ENCODE measurements around the gene DLG2.
"Not testable (repeated sequence)": the region's sequence is repeated elsewhere in the genome, so short reads cannot be mapped to it uniquely, and the experiment has no call there.

- not testable (repeated sequence) for TF ChIP-seq CTCF, POLR2A (IDR thresholded peaks at IDR 0.05)
Observed at GRCh38 chr11:85654343-85654742, 27.2 kb upstream of the DLG2 start.
